Measurements from ENCODE around the gene ATAD2B. TPM values are rescaled to one million over a fixed set of nuclear protein-coding genes. Genes with fewer than 3 reads are reported as not detected.

ATAD2B gene
- polyA plus RNA-seq, 1 experiment, result 6.0 TPM

GRCh38 chr2:23791030-23791429, 135.9 kb downstream of the ATAD2B start:
- peak overlapping the region; percentile 65 for H3K27ac ChIP-seq (ENCODE audit: low read depth, low read length)
- TF ChIP-seq, protein P1, sequence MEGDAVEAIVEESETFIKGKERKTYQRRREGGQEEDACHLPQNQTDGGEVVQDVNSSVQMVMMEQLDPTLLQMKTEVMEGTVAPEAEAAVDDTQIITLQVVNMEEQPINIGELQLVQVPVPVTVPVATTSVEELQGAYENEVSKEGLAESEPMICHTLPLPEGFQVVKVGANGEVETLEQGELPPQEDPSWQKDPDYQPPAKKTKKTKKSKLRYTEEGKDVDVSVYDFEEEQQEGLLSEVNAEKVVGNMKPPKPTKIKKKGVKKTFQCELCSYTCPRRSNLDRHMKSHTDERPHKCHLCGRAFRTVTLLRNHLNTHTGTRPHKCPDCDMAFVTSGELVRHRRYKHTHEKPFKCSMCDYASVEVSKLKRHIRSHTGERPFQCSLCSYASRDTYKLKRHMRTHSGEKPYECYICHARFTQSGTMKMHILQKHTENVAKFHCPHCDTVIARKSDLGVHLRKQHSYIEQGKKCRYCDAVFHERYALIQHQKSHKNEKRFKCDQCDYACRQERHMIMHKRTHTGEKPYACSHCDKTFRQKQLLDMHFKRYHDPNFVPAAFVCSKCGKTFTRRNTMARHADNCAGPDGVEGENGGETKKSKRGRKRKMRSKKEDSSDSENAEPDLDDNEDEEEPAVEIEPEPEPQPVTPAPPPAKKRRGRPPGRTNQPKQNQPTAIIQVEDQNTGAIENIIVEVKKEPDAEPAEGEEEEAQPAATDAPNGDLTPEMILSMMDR (IDR thresholded peaks at IDR 0.05; ENCODE audit: low read depth, low read length), result no peak
- no peaks in the 10 kb centered on the region for H3K27me3 ChIP-seq (ENCODE audit: control insufficient read depth, insufficient read depth, low read length)
- POLR2A ChIA-PET, result no interaction called here
- H3K4me3 ChIP-seq (ENCODE audit: low read depth, low read length), result no peak overlapping the region
- DNase-seq (ENCODE audit: low read depth, low spot score), result peak; percentile 61
- no peaks in the 10 kb centered on the region for H3K9me3 ChIP-seq (ENCODE audit: control insufficient read depth, insufficient read depth, low read length)
- CTCF ChIA-PET, result no interaction called here

GRCh38 chr2:23789012-23789411, 137.9 kb downstream of the ATAD2B start:
- no peaks in the 10 kb centered on the region for H3K9me3 ChIP-seq (ENCODE audit: control insufficient read depth, insufficient read depth, low read length)
- POLR2A ChIA-PET, result no interaction called here
- no peak overlapping the region for H3K4me3 ChIP-seq (ENCODE audit: low read depth, low read length)
- TF ChIP-seq, protein P1 (IDR thresholded peaks at IDR 0.05; ENCODE audit: low read depth, low read length), result no peak
- H3K27ac ChIP-seq (ENCODE audit: low read depth, low read length), result no peak overlapping the region
- H3K27me3 ChIP-seq (ENCODE audit: control insufficient read depth, insufficient read depth, low read length), result no peaks in the 10 kb centered on the region
- no peak for DNase-seq (ENCODE audit: low read depth, low spot score)
- CTCF ChIA-PET, result interaction anchor here (1.2 kb wide), 1 partner anchor 36 kb away, joined by 5 read pairs; no protein-coding TSS in a partner anchor

DNA sequence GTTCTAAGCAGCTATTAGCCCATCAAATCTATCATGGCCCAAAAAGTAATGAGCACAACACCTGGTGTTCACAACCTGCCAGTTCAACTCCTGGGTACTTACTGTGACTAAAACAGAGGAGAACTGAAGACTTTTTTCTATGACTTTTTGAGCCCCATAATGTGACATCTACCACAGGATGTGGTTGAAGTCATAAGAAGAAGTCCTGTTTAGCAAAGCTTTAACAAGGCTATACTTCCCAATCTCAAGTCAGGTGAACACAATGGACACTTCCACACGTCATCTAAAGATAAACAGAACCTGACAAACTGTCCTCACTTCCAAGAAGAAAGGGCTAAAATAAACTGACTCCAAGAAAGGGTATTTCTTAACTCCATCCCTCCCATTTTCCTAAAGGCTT, 138.8 kb downstream of the ATAD2B start:
- H3K4me3 ChIP-seq (ENCODE audit: low read depth, low read length), result no peak overlapping the region
- no peaks in the 10 kb centered on the region for H3K9me3 ChIP-seq (ENCODE audit: control insufficient read depth, insufficient read depth, low read length)
- TF ChIP-seq, protein P1 (IDR thresholded peaks at IDR 0.05; ENCODE audit: low read depth, low read length), result no peak
- DNase-seq (ENCODE audit: low read depth, low spot score), result no peak
- POLR2A ChIA-PET, result no interaction called here
- H3K27me3 ChIP-seq (ENCODE audit: control insufficient read depth, insufficient read depth, low read length), result no peaks in the 10 kb centered on the region
- no peak overlapping the region for H3K27ac ChIP-seq (ENCODE audit: low read depth, low read length)
- CTCF ChIA-PET, result interaction anchor here (1.2 kb wide), 1 partner anchor 37 kb away, joined by 5 read pairs; no protein-coding TSS in a partner anchor

DNA sequence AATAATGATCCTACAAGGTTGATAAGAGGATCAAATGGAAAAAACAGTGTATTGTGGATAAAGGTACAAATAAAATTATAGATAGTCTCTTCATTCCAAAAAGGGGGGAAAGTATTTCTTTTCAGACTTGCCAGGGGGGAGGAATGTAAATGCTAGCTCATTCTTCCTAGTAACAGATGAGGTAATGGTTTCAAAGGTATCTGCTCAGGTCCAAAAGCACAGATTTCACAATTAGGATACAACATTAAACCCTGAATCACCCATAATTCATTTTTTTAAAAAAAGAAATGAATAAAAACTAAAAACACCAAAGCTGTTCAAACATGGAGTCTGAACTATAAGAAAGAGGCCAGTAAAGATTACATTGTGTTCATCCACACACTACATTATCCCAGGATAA, 142.0 kb downstream of the ATAD2B start:
- ChIA-PET POLR2A (no interaction called here), CTCF (no interaction called here)
- TF ChIP-seq, protein P1 (IDR thresholded peaks at IDR 0.05; ENCODE audit: low read depth, low read length), result no peak
- H3K27me3 ChIP-seq (ENCODE audit: control insufficient read depth, insufficient read depth, low read length), result no peaks in the 10 kb centered on the region
- no peak overlapping the region for H3K4me3 ChIP-seq (ENCODE audit: low read depth, low read length)
- no peak overlapping the region for H3K27ac ChIP-seq (ENCODE audit: low read depth, low read length)
- H3K9me3 ChIP-seq (ENCODE audit: control insufficient read depth, insufficient read depth, low read length), result no peaks in the 10 kb centered on the region
- DNase-seq (ENCODE audit: low read depth, low spot score), result no peak

DNA sequence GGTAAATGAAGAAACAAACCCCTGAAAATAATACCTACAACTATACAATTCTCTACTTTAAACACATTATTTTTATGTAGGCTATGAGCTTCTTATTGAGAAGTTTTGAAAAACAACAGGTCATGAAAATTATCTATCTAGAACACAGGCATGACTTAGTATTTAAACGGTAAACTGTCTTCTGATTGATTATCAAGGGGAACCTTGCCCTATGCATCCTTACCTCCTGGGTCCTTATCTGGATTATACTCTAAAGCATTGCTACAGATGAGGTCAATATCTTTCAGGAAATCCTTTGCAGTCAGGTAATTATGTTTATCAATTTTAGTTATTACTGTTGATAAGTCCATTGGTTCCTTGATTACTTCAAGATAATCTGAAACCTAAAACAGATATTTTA, 144.3 kb downstream of the ATAD2B start:
- no peak for DNase-seq (ENCODE audit: low read depth, low spot score)
- Histone ChIP-seq H3K4me3 (ENCODE audit: low read depth, low read length) (no peak overlapping the region), H3K9me3 (ENCODE audit: control insufficient read depth, insufficient read depth, low read length) (no peaks in the 10 kb centered on the region), H3K27ac (ENCODE audit: low read depth, low read length) (no peak overlapping the region), H3K27me3 (ENCODE audit: control insufficient read depth, insufficient read depth, low read length) (no peaks in the 10 kb centered on the region)
- CTCF ChIA-PET, result no interaction called here
- TF ChIP-seq, protein P1 (IDR thresholded peaks at IDR 0.05; ENCODE audit: low read depth, low read length), result no peak
- POLR2A ChIA-PET, result no interaction called here
